ENCODE results near the gene LPCAT4.

- no peak for TF ChIP-seq CTCF (IDR thresholded peaks at IDR 0.05; ENCODE audit: borderline replicate concordance, extremely low read depth, low read length, poor library complexity, severe bottlenecking)
- TF ChIP-seq EZH2 (IDR thresholded peaks at IDR 0.05; ENCODE audit: borderline replicate concordance, low read depth, low read length, severe bottlenecking), result no peak
Measured at GRCh38 chr15:34354286-34354685, 12.7 kb downstream of the LPCAT4 start.
